OCI-LY3 (cell line): ENCODE measurements around the gene UBR7.
"Not testable (repeated sequence)": the region's sequence is repeated elsewhere in the genome, so short reads cannot be mapped to it uniquely, and the experiment has no call there.

Experiments
- H2AFZ ChIP-seq: fragments of 200-600, 300-600 bp; shearing (Covaris generic); 2 replicates; pipeline ENCODE4 v1.6.0; 2014; ENCODE audit warnings: antibody characterized with exemption, low read depth, low read length
- H3K27ac ChIP-seq: fragments of 200-600, 300-600 bp; sonication (generic); 2 replicates; pipeline ENCODE4 v1.5.1; 2014; ENCODE audit warnings: mild to moderate bottlenecking, low read length, moderate library complexity, mixed read lengths
- H3K27me3 ChIP-seq: fragments of 200-600, 300-600 bp; sonication (generic); 2 replicates; pipeline ENCODE4 v1.6.1; 2014; ENCODE audit warnings: low read depth, low read length, mixed read lengths
- H3K36me3 ChIP-seq: fragments of 200-600, 300-600 bp; sonication (generic); replicated peaks from 2 replicates; pipeline ENCODE3; 2014; ENCODE audit warnings: low read depth, low read length, mixed read lengths
- H3K4me1 ChIP-seq: fragments of 300-600, 200-600 bp; sonication (generic); 2 replicates; pipeline ENCODE4 v1.6.1; 2014; ENCODE audit warnings: low read length, mixed read lengths
- H3K4me2 ChIP-seq: fragments of 200-600, 300-600 bp; sonication (generic); 2 replicates; pipeline ENCODE4 v1.6.1; 2014; ENCODE audit warnings: low read length, mixed read lengths
- H3K4me3 ChIP-seq: fragments of 300-600, 200-600 bp; sonication (generic); 2 replicates; pipeline ENCODE4 v1.5.1; 2014; ENCODE audit warnings: antibody characterized with exemption, mild to moderate bottlenecking, low read length, moderate library complexity
- H3K79me2 ChIP-seq: fragments of 300-600, 200-600 bp; shearing (Covaris generic); 2 replicates; pipeline ENCODE4 v1.6.1; 2014; ENCODE audit warnings: mild to moderate bottlenecking, low read length, mixed read lengths
- H3K9ac ChIP-seq: fragments of 300-600, 200-600 bp; shearing (Covaris generic); 2 replicates; pipeline ENCODE4 v1.6.0; 2014; ENCODE audit warnings: mild to moderate bottlenecking, low read length, moderate library complexity
- H3K9me3 ChIP-seq: fragments of 200-600, 300-600 bp; shearing (Covaris generic); 2 replicates; pipeline ENCODE4 v1.6.1; 2014; ENCODE audit warnings: low read length, mixed read lengths; ENCODE audit not compliant: insufficient read depth
- H4K20me1 ChIP-seq: fragments of 200-600, 300-600 bp; sonication (generic); 2 replicates; pipeline ENCODE4 v1.6.1; 2016; ENCODE audit warnings: low read length, mixed read lengths; ENCODE audit not compliant: insufficient read depth
- CTCF ChIP-seq: fragments of 200-600, 300-600 bp; sonication (generic); IDR thresholded peaks from 2 replicates; pipeline ENCODE4 v1.5.1; 2014; ENCODE audit warnings: antibody characterized with exemption, low read length, low read depth
- EZH2phosphoT487 ChIP-seq: fragments of 200-600 bp; shearing (Covaris generic); IDR thresholded peaks from 2 replicates; pipeline ENCODE4 v1.6.1; 2018; ENCODE audit warnings: antibody characterized with exemption, mixed run types, low read depth

Gene UBR7

GRCh38 chr14:93206793-93207467 is at the start of gene UBR7, which contains the start of gene GON7:
Gene UBR7 (plus strand): TSS chr14:93207256. CDS start chr14:93207292, 36 bp downstream.
Gene GON7 (minus strand): TSS chr14:93207065. CDS start chr14:93207037, 28 bp downstream.
- Histone ChIP-seq H3K79me2 (peaks cover 64% of the 10 kb centered on the region), H3K4me2 (peak within 1 kb of the TSS; percentile 77), H3K4me3 (peak within 1 kb of the TSS; percentile 90), H3K9me3 (no peaks in the 10 kb centered on the region), H2AFZ (peak within 1 kb of the TSS; percentile 75; the same call in 1 of the 2 replicates), H3K4me1 (peaks cover 33% of the 10 kb centered on the region), H3K36me3 (peaks cover 12% of the 10 kb centered on the region), H4K20me1 (no peaks in the 10 kb centered on the region), H3K27me3 (no peaks in the 10 kb centered on the region), H3K27ac (peak within 1 kb of the TSS; percentile 57), H3K9ac (peak within 1 kb of the TSS; percentile 77)
- TF ChIP-seq EZH2phosphoT487 (no peak), CTCF (no peak; the same call in 1 of the 2 replicates)

- not testable (repeated sequence) for H2AFZ ChIP-seq, H3K4me3 ChIP-seq, H3K9ac ChIP-seq, H3K27me3 ChIP-seq, H3K27ac ChIP-seq, H3K79me2 ChIP-seq, H4K20me1 ChIP-seq, H3K4me1 ChIP-seq, H3K4me2 ChIP-seq, H3K36me3 ChIP-seq, H3K9me3 ChIP-seq
Observed at GRCh38 chr14:93158349-93158748, 48.7 kb upstream of the UBR7 start.

- not testable (repeated sequence) for H3K4me2 ChIP-seq, H2AFZ ChIP-seq, H3K9ac ChIP-seq
Observed at GRCh38 chr14:93159625-93160352, 47.3 kb upstream of the UBR7 start.

GRCh38 chr14:93160353-93160801 is 46.7 kb upstream of the UBR7 start:
- no peaks in the 10 kb centered on the region for H4K20me1 ChIP-seq
- no peaks in the 10 kb centered on the region for H3K36me3 ChIP-seq
- H3K4me3 ChIP-seq = no peak overlapping the region
- H3K27me3 ChIP-seq = no peaks in the 10 kb centered on the region
- H3K9me3 ChIP-seq = no peaks in the 10 kb centered on the region
- H2AFZ ChIP-seq = no peak overlapping the region
- no peak overlapping the region for H3K4me2 ChIP-seq
- no peaks in the 10 kb centered on the region for H3K4me1 ChIP-seq
- no peak overlapping the region for H3K27ac ChIP-seq
- no peaks in the 10 kb centered on the region for H3K79me2 ChIP-seq
- H3K9ac ChIP-seq = no peak overlapping the region
- TF ChIP-seq EZH2phosphoT487 = no peak
- peak; percentile 45 for TF ChIP-seq CTCF

More at GRCh38 chr14:93159625-93160352, 47.3 kb upstream of the UBR7 start:
- not testable (repeated sequence) for H4K20me1 ChIP-seq, H3K4me1 ChIP-seq, H3K9me3 ChIP-seq, H3K27ac ChIP-seq, H3K27me3 ChIP-seq, H3K79me2 ChIP-seq, H3K4me3 ChIP-seq, H3K36me3 ChIP-seq

GRCh38 chr14:93161411-93161940 is 45.6 kb upstream of the UBR7 start:
- no peaks in the 10 kb centered on the region for H3K4me1 ChIP-seq
- H3K36me3 ChIP-seq = no peaks in the 10 kb centered on the region
- H2AFZ ChIP-seq = no peak overlapping the region
- no peak overlapping the region for H3K4me3 ChIP-seq
- H3K79me2 ChIP-seq = no peaks in the 10 kb centered on the region
- no peaks in the 10 kb centered on the region for H4K20me1 ChIP-seq
- no peak for TF ChIP-seq CTCF
- TF ChIP-seq EZH2phosphoT487 = no peak
- H3K4me2 ChIP-seq = no peak overlapping the region
- no peaks in the 10 kb centered on the region for H3K27me3 ChIP-seq
- H3K27ac ChIP-seq = no peak overlapping the region
- H3K9me3 ChIP-seq = no peaks in the 10 kb centered on the region
- no peak overlapping the region for H3K9ac ChIP-seq
